Parathyroid adenoma (tissue), 2 donors: ENCODE results near the gene WDR19.
"Not testable (repeated sequence)": the region's sequence is repeated elsewhere in the genome, so short reads cannot be mapped to it uniquely, and the experiment has no call there.

Experiments
- H2AFZ ChIP-seq: fragments of 300-600 bp; sonication (generic); one replicate; pipeline ENCODE4 v1.7.0; 2017; ENCODE audit warnings: antibody characterized with exemption, mild to moderate bottlenecking
- H3K27ac ChIP-seq: fragments of 300-600 bp; sonication (generic); one replicate; pipeline ENCODE4 v1.7.0; 2017
- H3K27me3 ChIP-seq: fragments of 300-600 bp; sonication (generic); one replicate; pipeline ENCODE4 v1.7.0; 2017; ENCODE audit warnings: low read length; ENCODE audit not compliant: control insufficient read depth, insufficient read depth
- H3K36me3 ChIP-seq: fragments of 300-600 bp; sonication (generic); one replicate; pipeline ENCODE4 v1.7.0; 2017; ENCODE audit warnings: low read length; ENCODE audit not compliant: control insufficient read depth, insufficient read depth
- H3K4me1 ChIP-seq: fragments of 300-600 bp; sonication (generic); one replicate; pipeline ENCODE4 v1.7.0; 2017; ENCODE audit warnings: control low read depth
- H3K4me2 ChIP-seq: fragments of 300-600 bp; sonication (generic); one replicate; pipeline ENCODE4 v1.7.0; 2017; ENCODE audit warnings: low read length
- H3K4me3 ChIP-seq: fragments of 300-600 bp; sonication (generic); one replicate; pipeline ENCODE4 v1.7.0; 2017; ENCODE audit warnings: low read depth, low read length
- H3K79me2 ChIP-seq: fragments of 300-600 bp; sonication (generic); one replicate; pipeline ENCODE4 v1.7.0; 2017; ENCODE audit warnings: control low read depth
- H3K9ac ChIP-seq: fragments of 300-600 bp; sonication (generic); one replicate; pipeline ENCODE4 v1.7.0; 2017; ENCODE audit warnings: mild to moderate bottlenecking
- H3K9me3 ChIP-seq: fragments of 300-600 bp; sonication (generic); one replicate; pipeline ENCODE4 v1.7.0; 2017; ENCODE audit warnings: low read length; ENCODE audit not compliant: control insufficient read depth
- CTCF ChIP-seq: fragments of 300-600 bp; sonication (generic); IDR thresholded peaks from one replicate; pipeline ENCODE4 v1.7.0; 2017; ENCODE audit warnings: antibody characterized with exemption, mild to moderate bottlenecking
- donor health status: primary hyperparathyroidism.

WDR19 gene

DNA sequence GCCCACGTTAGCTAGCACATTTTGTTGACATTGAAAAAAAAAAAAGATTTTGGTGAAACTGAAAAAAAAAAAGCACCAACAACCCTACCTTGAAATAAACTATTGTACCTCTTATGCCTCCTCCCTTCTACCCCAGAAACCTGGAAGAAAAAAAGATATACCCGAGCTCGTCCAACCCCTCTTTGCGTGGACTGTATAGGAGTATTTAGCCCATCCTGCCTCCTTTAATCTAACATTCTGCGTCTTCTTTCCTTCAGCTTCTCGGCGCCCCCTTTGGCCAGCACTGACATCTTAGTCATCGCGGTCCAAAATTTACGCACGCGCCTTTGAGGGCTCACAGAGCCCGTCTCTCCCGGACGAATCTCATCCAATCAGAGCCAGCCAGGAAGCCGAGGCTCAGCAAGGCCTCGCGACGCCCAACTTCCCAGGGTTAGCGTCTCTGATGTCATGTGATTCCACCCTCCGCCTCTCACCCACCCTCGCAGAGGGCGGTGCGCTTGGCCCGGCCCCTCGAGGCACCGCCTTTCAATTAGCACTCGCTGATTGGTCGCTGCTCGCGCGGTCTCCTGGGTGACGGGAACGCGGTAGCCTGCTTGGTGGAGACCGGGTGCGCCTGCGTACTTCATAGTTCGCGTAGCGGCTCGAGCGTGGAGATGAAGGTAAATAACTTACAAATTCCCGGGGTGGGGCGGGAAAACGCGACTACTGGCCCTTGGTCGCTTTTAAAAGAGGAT lies at the start of gene WDR19:
Gene WDR19, plus strand, starts transcription at position 625 of the 734 bp plus-strand sequence. Its CDS starts 29 bp downstream, at position 654.
- no peaks in the 10 kb centered on the region for H3K4me1 ChIP-seq
- H3K36me3 ChIP-seq = no peaks in the 10 kb centered on the region
- peak within 1 kb of the TSS; percentile 47 for H3K27ac ChIP-seq
- H3K79me2 ChIP-seq = no peaks in the 10 kb centered on the region
- TF ChIP-seq CTCF = peak; percentile 39
- H3K9me3 ChIP-seq = no peaks in the 10 kb centered on the region
- no peaks in the 10 kb centered on the region for H3K27me3 ChIP-seq
- no peak within 1 kb of the TSS for H3K9ac ChIP-seq
- H3K4me2 ChIP-seq = peak within 1 kb of the TSS; percentile 93
- H2AFZ ChIP-seq = peak within 1 kb of the TSS; percentile 90
- peak within 1 kb of the TSS; percentile 91 for H3K4me3 ChIP-seq

GRCh38 chr4:39133623-39134022 lies 48.7 kb upstream of the WDR19 start:
- no peak overlapping the region for H3K4me2 ChIP-seq
- H3K4me1 ChIP-seq = no peaks in the 10 kb centered on the region
- no peaks in the 10 kb centered on the region for H3K36me3 ChIP-seq
- H3K79me2 ChIP-seq = no peaks in the 10 kb centered on the region
- TF ChIP-seq CTCF = no peak
- H3K4me3 ChIP-seq = no peak overlapping the region
- no peaks in the 10 kb centered on the region for H3K27me3 ChIP-seq
- no peak overlapping the region for H3K9ac ChIP-seq
- H2AFZ ChIP-seq = no peak overlapping the region
- no peaks in the 10 kb centered on the region for H3K9me3 ChIP-seq
- no peak overlapping the region for H3K27ac ChIP-seq

DNA sequence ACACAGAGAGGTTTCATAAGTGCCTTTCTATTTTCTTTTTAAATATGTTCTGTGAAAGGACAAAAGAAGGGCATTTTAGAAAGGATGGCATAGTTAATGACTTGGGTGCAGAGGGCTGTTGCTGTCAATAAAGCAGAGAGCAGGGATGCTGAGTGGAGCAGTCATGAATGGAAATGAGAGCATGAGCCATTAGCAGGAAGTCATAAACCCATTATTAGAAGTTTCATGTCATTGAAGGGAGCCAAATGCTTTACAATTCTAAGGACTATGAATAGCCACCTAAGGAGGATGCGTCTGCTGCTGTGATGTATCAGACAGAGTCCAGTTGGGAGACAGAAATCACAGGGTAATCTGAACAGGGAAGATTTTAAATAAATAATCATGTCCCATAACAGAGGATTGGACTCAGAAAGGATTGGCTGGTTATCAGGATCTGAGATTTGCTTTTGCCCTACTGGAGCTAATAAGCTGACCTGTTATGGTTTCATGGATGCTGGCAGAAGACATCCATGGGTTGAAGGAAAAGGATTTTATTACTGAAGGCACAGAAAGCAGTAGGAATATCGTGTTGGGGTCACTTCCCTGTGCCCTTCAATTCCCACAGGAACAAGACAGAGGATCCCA lies 47.5 kb upstream of the WDR19 start:
- H3K9ac ChIP-seq = no peak overlapping the region
- no peak overlapping the region for H3K4me3 ChIP-seq
- no peaks in the 10 kb centered on the region for H3K9me3 ChIP-seq
- no peaks in the 10 kb centered on the region for H3K79me2 ChIP-seq
- no peak overlapping the region for H3K4me2 ChIP-seq
- no peaks in the 10 kb centered on the region for H3K36me3 ChIP-seq
- H3K4me1 ChIP-seq = no peaks in the 10 kb centered on the region
- no peak overlapping the region for H2AFZ ChIP-seq
- H3K27ac ChIP-seq = no peak overlapping the region
- no peak for TF ChIP-seq CTCF
- no peaks in the 10 kb centered on the region for H3K27me3 ChIP-seq

- H3K9ac ChIP-seq, H3K27ac ChIP-seq, H2AFZ ChIP-seq, H3K4me2 ChIP-seq, H3K9me3 ChIP-seq, H3K4me1 ChIP-seq, H3K4me3 ChIP-seq, H3K36me3 ChIP-seq, H3K27me3 ChIP-seq, H3K79me2 ChIP-seq: not testable (repeated sequence)
Measured at GRCh38 chr4:39138227-39138626, 44.1 kb upstream of the WDR19 start.

- Histone ChIP-seq H3K9ac (no peak overlapping the region), H3K9me3 (no peaks in the 10 kb centered on the region), H3K4me2 (no peak overlapping the region), H3K36me3 (no peaks in the 10 kb centered on the region), H3K4me3 (no peak overlapping the region), H3K27ac (no peak overlapping the region), H3K79me2 (no peaks in the 10 kb centered on the region), H3K4me1 (no peaks in the 10 kb centered on the region), H2AFZ (no peak overlapping the region), H3K27me3 (no peaks in the 10 kb centered on the region)
- TF ChIP-seq CTCF = no peak
Measured at GRCh38 chr4:39146211-39146610, 36.1 kb upstream of the WDR19 start.
